Stimulated activated CD8-positive, alpha-beta memory T cell treated with anti-CD3 and anti-CD28 coated beads, Interleukin-12 subunit alpha, Interleukin-12 subunit beta, amount 100 ng/mL, for 4 hours (primary cell): ENCODE measurements around the gene DNASE2.
"Not testable (repeated sequence)": the region's sequence is repeated elsewhere in the genome, so short reads cannot be mapped to it uniquely, and the experiment has no call there.

Source experiments
- DNase-seq: peaks from one replicate; pipeline ENCODE4 v3.0.0-alpha.2; 2020; ENCODE audit warnings: low read depth

DNASE2 gene

GRCh38 chr19:12864143-12864542 is 17.1 kb downstream of the DNASE2 start:
- no peak for DNase-seq

- no peak for DNase-seq
Observed at GRCh38 chr19:12859546-12859945, 21.7 kb downstream of the DNASE2 start.

GRCh38 chr19:12858041-12858928 is 23.0 kb downstream of the DNASE2 start:
- DNase-seq: no peak

- no peak for DNase-seq
Observed at GRCh38 chr19:12856653-12857052, 24.6 kb downstream of the DNASE2 start.

GRCh38 chr19:12847159-12848139 is 33.8 kb downstream of the DNASE2 start:
- peak; percentile 72 for DNase-seq

GRCh38 chr19:12846613-12847012 is 34.6 kb downstream of the DNASE2 start:
- DNase-seq: not testable (repeated sequence)

GRCh38 chr19:12843999-12844732 is 37.1 kb downstream of the DNASE2 start:
- no peak for DNase-seq

- DNase-seq: no peak
Observed at GRCh38 chr19:12843328-12843727, 37.9 kb downstream of the DNASE2 start.

GRCh38 chr19:12842511-12842910 is 38.7 kb downstream of the DNASE2 start:
- DNase-seq: no peak

GRCh38 chr19:12841094-12841493 is 40.2 kb downstream of the DNASE2 start:
- DNase-seq: no peak

GRCh38 chr19:12840091-12841079 is 40.9 kb downstream of the DNASE2 start:
- DNase-seq: no peak

- no peak for DNase-seq
Observed at GRCh38 chr19:12838886-12839756, 42.1 kb downstream of the DNASE2 start.

GRCh38 chr19:12838182-12838885 is 42.9 kb downstream of the DNASE2 start, which contains the start of gene MAST1:
Gene MAST1 (plus strand): TSS chr19:12838515. CDS start chr19:12838573, 58 bp downstream.
- no peak for DNase-seq

- no peak for DNase-seq
Observed at GRCh38 chr19:12837225-12837624, 44.0 kb downstream of the DNASE2 start.

- no peak for DNase-seq
Observed at GRCh38 chr19:12836529-12836863, 44.8 kb downstream of the DNASE2 start.

GRCh38 chr19:12834976-12835757 is 46.1 kb downstream of the DNASE2 start:
- no peak for DNase-seq

GRCh38 chr19:12834566-12834943 is 46.7 kb downstream of the DNASE2 start, which contains the start of gene RTBDN:
Gene RTBDN (minus strand): TSS chr19:12834579. CDS start chr19:12829979, 4,600 bp downstream.
- no peak for DNase-seq
